ENCODE measurements around the gene SHMT2. TPM values are rescaled to one million over a fixed set of nuclear protein-coding genes. Genes with fewer than 3 reads are reported as not detected.
A peak's percentile ranks its signal among the peaks of the same experiment; 100 is the strongest.

The SHMT2 gene
- polyA plus RNA-seq, 3 donors = 69.1 to 86.6 (median 77.3) TPM

DNA sequence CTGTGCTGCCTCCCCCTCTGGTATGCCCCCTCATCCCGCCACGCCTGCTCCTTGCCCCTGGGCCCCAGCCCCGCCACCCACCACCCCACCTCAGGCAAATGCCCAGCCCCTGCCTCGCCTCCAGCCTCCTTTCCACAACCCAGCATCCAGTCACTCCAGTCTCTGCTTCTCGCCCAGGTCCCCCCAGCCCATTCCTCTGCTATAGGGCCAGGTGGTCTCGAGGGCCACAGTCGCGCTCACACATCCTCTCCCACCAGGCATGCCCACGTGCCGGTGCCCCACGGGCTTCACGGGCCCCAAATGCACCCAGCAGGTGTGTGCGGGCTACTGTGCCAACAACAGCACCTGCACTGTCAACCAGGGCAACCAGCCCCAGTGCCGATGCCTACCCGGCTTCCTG is 19.1 kb upstream of the SHMT2 start:
- DNase-seq (ENCODE audit: extremely low read depth in 1 of 11, low read depth in 9 of 11, low spot score in 4 of 11) = no peak

- DNase-seq (ENCODE audit: extremely low read depth in 1 of 11, low read depth in 9 of 11, low spot score in 4 of 11) = no peak
Observed at GRCh38 chr12:57210926-57211692, 18.4 kb upstream of the SHMT2 start.

GRCh38 chr12:57211791-57212700 is 17.5 kb upstream of the SHMT2 start:
- DNase-seq (ENCODE audit: extremely low read depth in 1 of 11, low read depth in 9 of 11, low spot score in 4 of 11) = no peak

DNA sequence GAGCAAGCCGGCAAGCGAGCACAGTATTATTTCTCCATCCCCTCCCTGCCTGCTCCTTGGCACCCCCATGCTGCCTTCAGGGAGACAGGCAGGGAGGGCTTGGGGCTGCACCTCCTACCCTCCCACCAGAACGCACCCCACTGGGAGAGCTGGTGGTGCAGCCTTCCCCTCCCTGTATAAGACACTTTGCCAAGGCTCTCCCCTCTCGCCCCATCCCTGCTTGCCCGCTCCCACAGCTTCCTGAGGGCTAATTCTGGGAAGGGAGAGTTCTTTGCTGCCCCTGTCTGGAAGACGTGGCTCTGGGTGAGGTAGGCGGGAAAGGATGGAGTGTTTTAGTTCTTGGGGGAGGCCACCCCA is 16.8 kb upstream of the SHMT2 start:
- DNase-seq (ENCODE audit: extremely low read depth in 1 of 11, low read depth in 9 of 11, low spot score in 4 of 11) = no peak

DNA sequence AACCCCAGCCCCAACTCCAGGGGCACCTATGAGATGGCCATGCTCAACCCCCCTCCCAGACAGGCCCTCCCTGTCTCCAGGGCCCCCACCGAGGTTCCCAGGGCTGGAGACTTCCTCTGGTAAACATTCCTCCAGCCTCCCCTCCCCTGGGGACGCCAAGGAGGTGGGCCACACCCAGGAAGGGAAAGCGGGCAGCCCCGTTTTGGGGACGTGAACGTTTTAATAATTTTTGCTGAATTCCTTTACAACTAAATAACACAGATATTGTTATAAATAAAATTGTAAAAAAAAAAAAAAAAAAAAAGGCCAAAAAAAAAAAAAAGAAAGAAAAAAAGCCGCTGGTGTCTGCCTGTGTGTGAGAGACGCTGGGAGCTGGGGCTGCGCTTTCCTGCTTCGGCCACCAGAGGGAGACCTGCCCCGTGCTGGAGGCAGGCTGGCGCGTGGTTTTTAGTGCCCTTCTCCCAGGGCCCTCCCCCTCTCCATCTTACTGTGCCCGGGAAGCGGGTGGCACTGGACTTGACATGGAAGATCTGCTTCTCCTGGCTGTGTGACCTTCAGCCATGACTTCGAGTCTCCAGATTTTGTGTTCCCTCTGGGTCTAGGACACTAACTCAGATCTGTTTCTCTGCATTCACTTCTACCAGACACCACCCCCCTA is 16.3 kb upstream of the SHMT2 start:
- peak in 10 of 11 donors; percentile 54 to 83 (median 78) for DNase-seq (ENCODE audit: extremely low read depth in 1 of 11, low read depth in 9 of 11, low spot score in 4 of 11)

DNA sequence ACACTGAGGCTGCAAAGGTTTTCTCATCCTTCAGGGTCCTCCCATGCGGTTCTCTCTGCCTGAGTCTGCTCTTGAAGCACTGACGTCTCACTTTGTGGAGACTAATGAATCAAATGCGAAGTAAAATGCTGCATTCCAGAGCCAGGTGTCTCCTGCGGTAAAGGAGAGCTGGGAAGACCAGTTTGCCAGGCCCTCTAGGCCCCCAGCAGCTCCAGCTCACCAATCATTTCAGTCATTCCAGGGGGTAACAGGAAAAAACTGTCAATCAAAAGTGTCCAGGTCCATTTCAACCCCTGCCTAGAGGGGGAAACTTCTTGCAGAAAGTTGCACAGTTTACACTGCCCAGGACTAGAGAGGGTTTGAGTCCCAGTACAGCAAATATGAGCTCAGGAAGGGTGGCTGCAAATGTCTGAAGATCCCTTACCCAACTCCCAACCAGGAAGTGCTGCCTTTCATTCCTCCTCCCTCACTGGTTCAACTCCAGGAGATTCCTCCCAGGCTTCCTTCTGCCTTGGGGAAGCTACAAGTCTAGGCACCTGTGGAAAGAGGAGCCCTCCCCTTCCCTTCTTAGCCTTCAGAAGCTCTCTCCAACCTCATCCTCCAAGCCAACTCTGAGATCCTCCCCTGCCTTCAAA is 15.6 kb upstream of the SHMT2 start:
- DNase-seq (ENCODE audit: extremely low read depth in 1 of 11, low read depth in 9 of 11, low spot score in 4 of 11) = no peak

- DNase-seq (ENCODE audit: extremely low read depth in 1 of 11, low read depth in 9 of 11, low spot score in 4 of 11) = peak in 3 of 11 donors; percentile 42 to 54 (median 51)
Observed at GRCh38 chr12:57214398-57214781, 15.1 kb upstream of the SHMT2 start.

DNA sequence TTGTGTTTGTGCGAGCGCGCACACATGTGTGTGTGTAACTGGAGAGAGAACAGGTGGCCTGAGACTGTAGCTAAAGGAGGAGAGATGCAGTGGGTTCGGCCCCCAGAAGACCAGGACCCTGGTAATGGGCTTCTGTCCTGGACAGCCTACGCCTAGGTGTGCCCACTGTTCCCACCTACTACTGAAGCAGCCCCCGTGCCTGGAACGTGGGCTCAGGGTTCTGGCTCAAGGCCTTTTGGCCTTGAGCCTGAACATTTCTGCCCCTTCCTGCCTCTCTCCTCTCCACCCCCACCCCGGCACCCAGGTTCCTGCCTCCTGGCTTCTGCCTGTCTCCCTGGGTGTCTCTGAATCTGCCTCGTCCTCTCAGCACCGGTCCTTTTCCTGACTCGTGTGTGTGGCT is 14.4 kb upstream of the SHMT2 start:
- DNase-seq (ENCODE audit: extremely low read depth in 1 of 11, low read depth in 9 of 11, low spot score in 4 of 11) = no peak

- no peak for DNase-seq (ENCODE audit: extremely low read depth in 1 of 11, low read depth in 9 of 11, low spot score in 4 of 11)
Observed at GRCh38 chr12:57215668-57216013, 13.9 kb upstream of the SHMT2 start.

DNA sequence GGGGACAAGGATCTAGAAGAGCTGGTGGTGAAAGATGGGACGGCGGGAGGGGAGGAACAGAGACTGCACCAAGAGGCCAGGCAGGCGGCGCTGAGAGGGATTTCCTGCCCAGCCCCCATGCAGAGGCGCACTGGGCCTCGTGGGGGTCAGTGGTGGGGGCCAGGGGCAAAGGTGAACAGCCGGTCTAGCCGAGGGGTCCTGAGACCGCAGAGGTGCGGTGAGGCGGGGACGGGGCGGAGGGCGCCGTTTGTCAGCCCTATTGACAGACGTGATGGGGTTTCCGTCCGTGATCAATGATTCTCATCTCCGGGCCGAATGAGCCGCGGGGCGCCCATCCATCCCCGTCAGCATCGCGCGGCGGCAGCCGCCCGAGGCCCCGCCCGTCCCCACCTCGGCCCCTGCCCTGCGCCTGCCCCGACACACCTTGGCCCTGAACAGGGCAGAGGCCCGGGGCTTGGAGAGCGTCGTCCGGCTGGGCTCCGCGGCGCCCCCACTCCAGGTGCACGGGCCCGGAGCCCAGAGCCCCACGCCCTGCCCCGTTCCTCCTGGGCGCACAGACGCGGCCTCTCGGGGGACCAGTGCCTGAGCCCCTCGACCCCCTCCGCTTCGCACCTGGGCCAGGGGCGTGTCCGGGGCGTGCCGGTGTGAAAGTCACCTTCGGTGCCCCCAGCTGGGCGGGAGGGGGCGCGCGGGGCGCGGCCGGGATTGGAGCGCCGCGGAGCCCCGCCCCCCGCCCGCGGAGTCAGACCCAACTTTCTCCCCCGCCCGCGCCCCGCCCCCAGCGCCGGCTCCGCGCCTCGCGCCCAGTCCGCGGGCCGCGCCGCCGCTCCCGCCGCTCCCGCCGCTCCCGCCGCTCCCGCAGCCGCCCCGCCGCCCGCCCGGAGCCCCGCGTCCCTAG is 13.2 kb upstream of the SHMT2 start, which contains the start of gene NXPH4:
NXPH4 (plus strand) TSS at position 781 of the 898 bp plus-strand sequence. CDS start 176 bp downstream, outside the sequence.
- no peak for DNase-seq (ENCODE audit: extremely low read depth in 1 of 11, low read depth in 9 of 11, low spot score in 4 of 11)

- no peak for DNase-seq (ENCODE audit: extremely low read depth in 1 of 11, low read depth in 9 of 11, low spot score in 4 of 11)
Observed at GRCh38 chr12:57216921-57217879, 12.3 kb upstream of the SHMT2 start.

DNA sequence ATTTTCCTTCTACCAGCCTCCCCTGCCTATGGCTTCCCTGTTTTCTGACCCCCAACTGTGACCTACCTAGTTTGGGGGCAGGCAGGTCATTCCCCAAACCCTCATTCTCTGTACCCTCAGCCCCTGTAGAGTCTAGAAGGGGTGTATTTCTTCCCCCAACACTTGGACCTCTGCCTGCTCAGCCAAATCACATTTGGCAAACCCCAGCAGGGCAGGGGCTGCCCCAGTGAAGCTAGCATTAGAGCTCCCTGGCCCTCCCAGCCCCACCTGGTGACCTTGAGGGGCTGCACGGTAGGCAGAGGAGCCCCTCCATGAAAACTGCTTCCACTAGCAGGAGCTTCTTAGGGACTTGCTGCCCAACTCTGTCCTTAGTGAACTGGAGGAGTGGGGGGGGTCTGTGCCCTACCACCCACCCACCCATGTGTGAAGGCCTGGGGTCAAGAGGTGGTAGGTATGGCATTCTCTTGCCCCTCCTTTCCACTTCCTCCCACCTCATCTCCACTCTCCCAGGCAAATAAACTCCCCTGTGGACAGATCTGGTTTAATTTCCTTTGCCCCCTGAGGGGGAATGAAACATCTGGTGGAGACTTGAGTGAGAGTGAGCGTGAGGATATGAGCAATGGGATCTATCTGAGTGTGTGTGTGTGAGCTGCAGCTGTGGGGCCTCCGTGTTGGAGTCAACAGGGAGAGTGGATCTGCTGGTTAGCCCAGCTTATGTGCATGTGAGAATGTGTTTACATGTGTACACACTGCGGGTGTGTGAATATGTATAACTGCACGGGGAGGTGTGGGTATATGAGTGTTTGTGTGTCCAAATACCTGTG is 11.3 kb upstream of the SHMT2 start:
- DNase-seq (ENCODE audit: extremely low read depth in 1 of 11, low read depth in 9 of 11, low spot score in 4 of 11) = no peak

DNA sequence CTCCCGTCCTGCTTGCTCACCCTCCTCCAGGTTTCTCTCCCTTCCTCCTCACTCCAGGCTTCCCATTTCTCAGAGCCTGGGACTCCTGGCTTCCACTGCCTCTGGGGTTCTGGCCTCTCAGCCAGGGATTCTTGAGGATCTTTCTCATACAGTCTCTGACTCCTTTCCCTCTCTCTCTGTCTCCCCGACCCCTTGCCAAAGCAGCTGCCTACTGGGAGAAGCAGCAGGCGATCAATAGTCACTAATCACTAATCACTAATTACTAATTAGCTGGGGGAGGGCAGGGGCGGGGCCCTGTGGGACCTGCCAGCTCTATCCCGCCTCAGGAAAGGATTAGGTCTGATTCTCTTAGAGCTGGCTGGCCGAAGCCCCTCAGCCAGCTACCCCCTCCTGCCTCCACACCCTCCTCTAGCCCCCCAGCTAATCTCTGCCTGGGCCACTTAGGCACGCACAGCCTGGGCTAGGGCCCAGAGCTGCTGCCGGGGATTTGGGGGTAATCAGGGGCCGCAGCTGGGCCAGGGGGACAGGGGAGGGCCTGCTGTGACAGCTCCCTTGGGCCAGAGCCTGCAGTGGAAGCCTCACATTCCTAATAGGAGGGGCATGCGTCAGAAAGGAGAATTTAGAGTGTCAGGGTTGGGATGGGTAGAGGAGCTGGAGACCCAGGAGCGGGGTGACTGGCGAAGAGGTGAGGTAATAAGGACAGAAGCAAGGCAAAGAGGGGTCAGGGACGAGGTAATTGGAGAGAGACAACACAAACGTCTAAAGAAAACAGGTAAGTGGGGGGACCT is 10.1 kb upstream of the SHMT2 start:
- no peak for DNase-seq (ENCODE audit: extremely low read depth in 1 of 11, low read depth in 9 of 11, low spot score in 4 of 11)

- no peak for DNase-seq (ENCODE audit: extremely low read depth in 1 of 11, low read depth in 9 of 11, low spot score in 4 of 11)
Observed at GRCh38 chr12:57219993-57220754, 9.3 kb upstream of the SHMT2 start.

DNA sequence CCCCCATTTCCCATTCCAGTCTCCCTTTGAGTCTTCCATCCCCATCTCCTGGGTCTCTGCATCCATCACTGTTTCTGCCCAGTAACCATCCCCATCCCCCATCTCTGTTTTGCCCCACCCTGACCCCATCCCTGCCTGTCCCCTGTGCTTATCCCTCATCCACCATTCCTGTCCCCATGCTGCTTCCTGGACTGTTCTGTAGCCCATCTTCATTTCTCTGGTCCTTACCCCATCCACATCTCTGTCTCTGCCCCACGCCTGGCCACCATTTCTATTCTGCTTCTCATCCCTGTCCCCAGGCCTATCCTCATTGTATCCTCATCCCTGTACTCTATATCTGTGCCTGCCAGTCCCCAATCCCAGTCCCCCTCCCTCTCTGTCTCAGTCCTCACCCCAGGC is 8.7 kb upstream of the SHMT2 start:
- no peak for DNase-seq (ENCODE audit: extremely low read depth in 1 of 11, low read depth in 9 of 11, low spot score in 4 of 11)
